Mesendoderm (in vitro differentiated cells): ENCODE results near the gene OR52N5.
A peak's percentile ranks its signal among the peaks of the same experiment; 100 is the strongest.

Experiments
- DNase-seq: peaks from one replicate; pipeline ENCODE4 v3.0.0; 2013
- H2AK5ac ChIP-seq: 2 replicates; pipeline ENCODE4 v1.6.1; 2013; ENCODE audit warnings: low read length, inconsistent platforms
- H2BK120ac ChIP-seq: 2 replicates; pipeline ENCODE4 v1.6.1; 2013; ENCODE audit warnings: low read depth, mild to moderate bottlenecking, low read length, moderate library complexity, mixed read lengths
- H2BK15ac ChIP-seq: replicated peaks from 2 replicates; pipeline ENCODE4 v1.6.1; 2013; ENCODE audit warnings: low read depth, mild to moderate bottlenecking, moderate library complexity
- H2BK5ac ChIP-seq: 2 replicates; pipeline ENCODE4 v1.6.1; 2013; ENCODE audit warnings: low read length, inconsistent platforms
- H3K18ac ChIP-seq: 2 replicates; pipeline ENCODE4 v1.6.1; 2013; ENCODE audit warnings: mild to moderate bottlenecking, low read length, mixed read lengths
- H3K23ac ChIP-seq: one replicate; pipeline ENCODE4 v1.6.1; 2013; ENCODE audit warnings: low read length
- H3K27ac ChIP-seq: 2 replicates; pipeline ENCODE4 v1.5.1; 2013; ENCODE audit warnings: low read depth, mild to moderate bottlenecking, inconsistent platforms, low read length, moderate library complexity
- H3K27me3 ChIP-seq: 2 replicates; pipeline ENCODE4 v1.6.1; 2013; ENCODE audit warnings: low read length, control low read depth, mild to moderate bottlenecking, inconsistent platforms; ENCODE audit not compliant: insufficient read depth, poor library complexity
- H3K36me3 ChIP-seq: 2 replicates; pipeline ENCODE4 v1.6.1; 2013; ENCODE audit warnings: low read length, inconsistent platforms; ENCODE audit not compliant: control insufficient read depth, insufficient read depth
- H3K4ac ChIP-seq: one replicate; pipeline ENCODE4 v1.6.1; 2013; ENCODE audit warnings: low read depth, mild to moderate bottlenecking, low read length, moderate library complexity
- H3K4me1 ChIP-seq: 2 replicates; pipeline ENCODE4 v1.6.1; 2013; ENCODE audit warnings: low read depth, low read length, inconsistent platforms; ENCODE audit not compliant: control insufficient read depth
- H3K4me2 ChIP-seq: 2 replicates; pipeline ENCODE4 v1.6.1; 2013; ENCODE audit warnings: low read length
- H3K4me3 ChIP-seq: 2 replicates; pipeline ENCODE4 v1.5.1; 2013; ENCODE audit warnings: mild to moderate bottlenecking, low read length
- H3K56ac ChIP-seq: one replicate; pipeline ENCODE4 v1.6.1; 2013; ENCODE audit warnings: low read length
- H3K79me1 ChIP-seq: 2 replicates; pipeline ENCODE4 v1.6.1; 2013; ENCODE audit warnings: low read length, inconsistent platforms
- H3K79me2 ChIP-seq: 2 replicates; pipeline ENCODE4 v1.6.1; 2013; ENCODE audit warnings: mild to moderate bottlenecking, low read length; ENCODE audit not compliant: control insufficient read depth, insufficient read depth
- H3K9ac ChIP-seq: 2 replicates; pipeline ENCODE4 v1.6.1; 2013; ENCODE audit warnings: low read length, inconsistent platforms
- H4K5ac ChIP-seq: one replicate; pipeline ENCODE4 v1.6.1; 2013; ENCODE audit warnings: low read length
- H4K8ac ChIP-seq: one replicate; pipeline ENCODE4 v1.6.1; 2013; ENCODE audit warnings: low read depth, mild to moderate bottlenecking, control low read depth, low read length, moderate library complexity
- WGBS: extraction: QIAGEN DNeasy Blood & Tissue Kit; methylation state at CpG from one replicate; pipeline ENCODE4 v1.1.7; 2013; ENCODE audit warnings: low lambda C conversion rate, missing lambda C conversion rate; ENCODE audit not compliant: insufficient coverage; ENCODE audit errors: extremely low coverage; 5-methylcytosine and 5-hydroxymethylcytosine counted together

OR52N5 gene

DNA sequence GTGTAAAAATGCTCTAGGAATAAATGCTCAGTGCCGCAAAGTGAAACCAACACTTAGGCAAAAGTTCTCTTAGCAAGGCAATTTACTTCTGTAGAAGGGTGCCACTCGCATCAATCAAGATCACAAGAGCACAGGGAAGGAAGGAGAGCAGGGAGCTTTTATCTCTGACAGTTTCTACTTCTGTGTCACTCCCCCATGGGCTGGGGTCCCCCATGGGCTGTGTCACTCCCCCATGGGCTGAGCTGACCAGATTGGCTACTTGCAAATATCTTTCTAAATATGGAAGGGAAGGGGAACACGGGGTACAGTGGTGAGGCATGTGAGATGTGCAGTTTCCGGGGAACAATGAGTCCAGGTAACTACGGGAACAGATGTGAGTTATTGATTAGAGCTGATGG lies 26.0 kb upstream of the OR52N5 start:
- Histone ChIP-seq H4K8ac (no peak overlapping the region), H3K9ac (peak overlapping the region; percentile 60), H3K79me2 (no peaks in the 10 kb centered on the region), H3K23ac (no peak overlapping the region), H4K5ac (no peak overlapping the region), H2BK15ac (no peak overlapping the region), H3K56ac (peak overlapping the region; percentile 80), H3K18ac (no peak overlapping the region), H3K4me2 (peak overlapping the region; percentile 85), H3K4me1 (no peaks in the 10 kb centered on the region), H2BK120ac (no peak overlapping the region), H3K4me3 (no peak overlapping the region), H2AK5ac (no peak overlapping the region), H3K27me3 (no peaks in the 10 kb centered on the region), H2BK5ac (no peak overlapping the region), H3K4ac (no peak overlapping the region), H3K27ac (no peak overlapping the region), H3K36me3 (no peaks in the 10 kb centered on the region), H3K79me1 (no peaks in the 10 kb centered on the region)
- peak; percentile 5 for DNase-seq
- no CpG with 5 or more reads among the region's 5 CpGs for WGBS

DNA sequence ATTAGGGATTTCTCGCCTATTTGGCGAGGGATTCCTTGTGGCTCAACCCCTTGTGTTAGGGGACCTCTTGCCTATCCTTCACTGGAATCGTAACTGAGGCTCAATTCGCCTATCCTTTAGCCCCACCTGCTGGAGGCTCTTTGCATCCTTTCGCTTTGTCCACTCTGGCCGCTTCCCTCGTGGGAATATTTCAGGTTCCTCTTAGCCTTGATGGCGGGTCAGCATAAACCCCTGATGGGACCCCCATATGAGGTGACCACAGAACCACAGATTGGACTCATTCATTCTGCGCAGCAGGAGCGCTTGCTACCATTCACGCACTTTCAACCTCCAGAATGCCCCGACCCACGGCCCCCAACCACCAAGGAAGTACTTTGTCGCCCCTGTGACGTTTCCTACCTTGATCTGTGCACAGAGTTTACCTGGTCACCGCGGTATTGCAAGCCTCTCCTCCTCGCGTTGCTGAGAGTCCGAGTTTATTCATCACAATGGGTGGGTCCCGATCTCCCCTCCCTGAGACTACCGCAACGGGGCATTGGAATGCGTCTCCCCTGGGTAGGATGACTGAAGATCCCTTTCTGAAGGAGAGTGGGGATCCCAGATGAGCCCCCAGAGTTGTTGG lies 25.5 kb upstream of the OR52N5 start, which contains the start of gene OR52N2:
OR52N2 (plus strand) TSS at position 425 of the 622 bp plus-strand sequence. CDS start 11,412 bp downstream, outside the sequence.
- H3K27ac ChIP-seq: no peak within 1 kb of the TSS
- H4K8ac ChIP-seq: no peak within 1 kb of the TSS
- H3K23ac ChIP-seq: no peak within 1 kb of the TSS
- peak within 1 kb of the TSS; percentile 60 for H3K9ac ChIP-seq
- no peak within 1 kb of the TSS for H3K4ac ChIP-seq
- no CpG with 5 or more reads among the region's 24 CpGs for WGBS
- no peaks in the 10 kb centered on the region for H3K27me3 ChIP-seq
- H3K79me1 ChIP-seq: no peaks in the 10 kb centered on the region
- H2BK5ac ChIP-seq: no peak within 1 kb of the TSS
- H2AK5ac ChIP-seq: no peak within 1 kb of the TSS
- H2BK120ac ChIP-seq: no peak within 1 kb of the TSS
- H3K36me3 ChIP-seq: no peaks in the 10 kb centered on the region
- peak within 1 kb of the TSS; percentile 6 for H3K18ac ChIP-seq
- peak within 1 kb of the TSS; percentile 80 for H3K56ac ChIP-seq
- H3K4me3 ChIP-seq: peak within 1 kb of the TSS; percentile 38
- no peak within 1 kb of the TSS for H4K5ac ChIP-seq
- DNase-seq: peak; percentile 80
- H3K79me2 ChIP-seq: no peaks in the 10 kb centered on the region
- no peaks in the 10 kb centered on the region for H3K4me1 ChIP-seq
- H2BK15ac ChIP-seq: no peak within 1 kb of the TSS
- H3K4me2 ChIP-seq: peak within 1 kb of the TSS; percentile 85

DNA sequence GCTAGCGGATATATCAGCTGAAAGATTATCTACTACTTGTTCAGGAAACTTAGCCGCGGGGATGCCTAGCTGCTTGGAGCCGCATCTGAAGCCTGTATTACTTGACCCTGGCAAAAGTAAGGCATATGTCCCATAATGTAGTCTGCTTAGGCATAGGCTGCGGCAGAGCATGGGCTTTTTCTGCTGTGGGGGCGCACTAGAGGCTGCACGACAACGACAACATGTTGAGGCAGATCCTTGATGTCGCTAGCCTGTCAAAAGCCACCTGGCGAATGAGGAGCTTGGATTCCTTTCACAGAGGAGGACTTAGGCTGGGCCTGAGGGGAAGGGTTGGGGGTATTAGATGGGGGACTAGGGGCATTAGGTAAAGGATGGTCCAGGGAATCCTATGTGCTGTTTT lies 24.4 kb upstream of the OR52N5 start:
- H3K27me3 ChIP-seq: no peaks in the 10 kb centered on the region

DNA sequence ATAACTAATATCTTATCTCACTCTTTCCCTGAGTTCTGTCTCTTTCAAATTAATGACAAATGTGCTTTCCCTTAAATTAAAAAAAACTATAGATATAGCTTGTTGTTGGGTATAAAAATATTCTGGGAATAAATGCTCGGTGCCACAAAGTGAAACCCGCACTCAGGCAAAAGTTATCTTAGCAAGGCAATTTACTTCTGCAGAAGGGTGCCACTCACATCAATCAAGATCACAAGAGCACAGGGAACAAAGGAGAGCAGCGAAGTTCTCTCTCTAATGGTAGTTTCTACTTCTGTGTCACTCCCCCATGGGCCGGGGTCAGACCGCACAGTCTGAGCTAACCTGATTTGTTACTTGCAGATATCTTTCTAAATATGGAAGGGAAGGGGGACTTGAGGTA lies 20.8 kb upstream of the OR52N5 start:
- Histone ChIP-seq H3K4ac (no peak overlapping the region), H3K23ac (no peak overlapping the region), H2BK15ac (no peak overlapping the region), H3K4me2 (no peak overlapping the region), H3K56ac (no peak overlapping the region), H2BK5ac (no peak overlapping the region), H3K9ac (no peak overlapping the region), H4K8ac (no peak overlapping the region), H2AK5ac (no peak overlapping the region), H3K27ac (no peak overlapping the region), H3K36me3 (no peaks in the 10 kb centered on the region), H3K4me1 (no peaks in the 10 kb centered on the region), H3K79me2 (no peaks in the 10 kb centered on the region), H3K4me3 (no peak overlapping the region), H4K5ac (no peak overlapping the region), H3K79me1 (no peaks in the 10 kb centered on the region), H3K27me3 (no peaks in the 10 kb centered on the region), H2BK120ac (no peak overlapping the region), H3K18ac (no peak overlapping the region)
- DNase-seq: no peak
- WGBS: no CpG with 5 or more reads among the region's 5 CpGs

More for the DNA sequence above, 24.4 kb upstream of the OR52N5 start:
- Histone ChIP-seq H3K9ac (no peak overlapping the region), H2BK5ac (no peak overlapping the region), H3K36me3 (no peaks in the 10 kb centered on the region), H3K4me3 (no peak overlapping the region), H4K5ac (no peak overlapping the region), H3K18ac (no peak overlapping the region), H3K79me2 (no peaks in the 10 kb centered on the region), H3K27ac (no peak overlapping the region), H3K4me1 (no peaks in the 10 kb centered on the region), H3K56ac (no peak overlapping the region), H3K79me1 (no peaks in the 10 kb centered on the region), H3K4me2 (no peak overlapping the region), H3K23ac (no peak overlapping the region), H2BK120ac (no peak overlapping the region), H2BK15ac (no peak overlapping the region), H3K4ac (no peak overlapping the region), H2AK5ac (no peak overlapping the region), H4K8ac (no peak overlapping the region)
- peak; percentile 52 for DNase-seq
- no CpG with 5 or more reads among the region's 10 CpGs for WGBS

DNA sequence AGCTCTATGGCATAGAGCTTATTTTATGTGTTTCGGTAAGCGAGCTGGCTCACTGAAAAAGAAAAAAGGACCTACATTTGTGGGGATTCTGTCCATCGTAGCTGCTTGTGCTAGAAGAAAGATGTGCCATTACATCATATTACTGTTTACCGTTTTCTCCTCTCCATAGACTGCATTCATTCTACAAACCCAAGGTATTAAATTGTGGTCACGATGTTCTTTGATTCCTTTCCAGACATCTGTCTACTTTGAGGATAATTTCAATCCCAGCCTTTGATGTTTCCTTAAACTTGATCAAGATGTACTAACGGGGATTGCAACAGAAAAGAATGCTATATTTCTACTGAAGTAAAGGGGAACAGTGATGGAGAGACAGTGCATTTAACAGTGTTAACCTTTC lies 13.4 kb upstream of the OR52N5 start:
- no peak overlapping the region for H4K5ac ChIP-seq
- H2AK5ac ChIP-seq: no peak overlapping the region
- H3K27ac ChIP-seq: no peak overlapping the region
- H3K4me1 ChIP-seq: no peaks in the 10 kb centered on the region
- H2BK15ac ChIP-seq: no peak overlapping the region
- H2BK120ac ChIP-seq: no peak overlapping the region
- H3K4ac ChIP-seq: no peak overlapping the region
- H3K9ac ChIP-seq: no peak overlapping the region
- H3K56ac ChIP-seq: no peak overlapping the region
- no peak overlapping the region for H3K4me2 ChIP-seq
- no peaks in the 10 kb centered on the region for H3K79me2 ChIP-seq
- WGBS: no CpG with 5 or more reads among the region's 6 CpGs
- H3K18ac ChIP-seq: no peak overlapping the region
- H3K27me3 ChIP-seq: no peaks in the 10 kb centered on the region
- no peak overlapping the region for H3K4me3 ChIP-seq
- no peak overlapping the region for H4K8ac ChIP-seq
- no peak for DNase-seq
- no peaks in the 10 kb centered on the region for H3K79me1 ChIP-seq
- H2BK5ac ChIP-seq: no peak overlapping the region
- no peak overlapping the region for H3K23ac ChIP-seq
- no peaks in the 10 kb centered on the region for H3K36me3 ChIP-seq

DNA sequence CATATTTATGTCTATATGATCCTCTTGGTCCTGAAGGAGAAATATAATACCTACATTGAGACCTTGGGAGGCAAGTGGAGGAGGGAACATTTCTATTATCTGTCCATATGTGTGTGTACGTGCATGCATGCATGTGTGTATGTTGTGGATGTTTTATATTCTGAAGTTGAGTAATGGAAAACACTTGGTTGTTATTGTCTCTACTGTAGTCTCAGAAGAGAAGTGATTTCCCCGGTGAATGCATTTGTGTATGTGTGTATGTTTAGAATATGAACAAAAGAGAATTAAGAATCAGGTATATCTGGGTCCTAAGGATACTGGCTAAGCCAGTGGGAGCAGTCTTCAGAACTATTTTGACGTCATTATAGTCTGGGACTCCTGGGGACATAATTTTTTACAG lies 8.0 kb upstream of the OR52N5 start, which contains the start of gene OR52N1:
OR52N1 (minus strand) TSS at position 101 of the 400 bp plus-strand sequence. CDS start 2,449 bp downstream, outside the sequence.
- H3K4ac ChIP-seq: no peak within 1 kb of the TSS
- H2BK5ac ChIP-seq: no peak within 1 kb of the TSS
- no peak within 1 kb of the TSS for H2BK15ac ChIP-seq
- no peak within 1 kb of the TSS for H3K9ac ChIP-seq
- no peak within 1 kb of the TSS for H3K56ac ChIP-seq
- H2BK120ac ChIP-seq: no peak within 1 kb of the TSS
- no peak within 1 kb of the TSS for H3K27ac ChIP-seq
- H3K36me3 ChIP-seq: no peaks in the 10 kb centered on the region
- no peaks in the 10 kb centered on the region for H3K79me2 ChIP-seq
- no peak within 1 kb of the TSS for H3K4me2 ChIP-seq
- H3K4me3 ChIP-seq: no peak within 1 kb of the TSS
- H4K5ac ChIP-seq: no peak within 1 kb of the TSS
- no peaks in the 10 kb centered on the region for H3K27me3 ChIP-seq
- H3K79me1 ChIP-seq: no peaks in the 10 kb centered on the region
- H3K23ac ChIP-seq: no peak within 1 kb of the TSS
- no peak within 1 kb of the TSS for H3K18ac ChIP-seq
- no peak for DNase-seq
- H3K4me1 ChIP-seq: no peaks in the 10 kb centered on the region
- WGBS: no CpG with 5 or more reads among the region's 3 CpGs
- H4K8ac ChIP-seq: no peak within 1 kb of the TSS
- no peak within 1 kb of the TSS for H2AK5ac ChIP-seq
